Suppressor macrophage treated with lipopolysaccharide for 1 hour (primary cell): ENCODE data around the gene MROH2A.

ENCODE experiments used
- DNase-seq, 3 donors: peaks; one replicate each; pipeline ENCODE4 v3.0.0-alpha.2; 2020 to 2022

Gene MROH2A

DNA sequence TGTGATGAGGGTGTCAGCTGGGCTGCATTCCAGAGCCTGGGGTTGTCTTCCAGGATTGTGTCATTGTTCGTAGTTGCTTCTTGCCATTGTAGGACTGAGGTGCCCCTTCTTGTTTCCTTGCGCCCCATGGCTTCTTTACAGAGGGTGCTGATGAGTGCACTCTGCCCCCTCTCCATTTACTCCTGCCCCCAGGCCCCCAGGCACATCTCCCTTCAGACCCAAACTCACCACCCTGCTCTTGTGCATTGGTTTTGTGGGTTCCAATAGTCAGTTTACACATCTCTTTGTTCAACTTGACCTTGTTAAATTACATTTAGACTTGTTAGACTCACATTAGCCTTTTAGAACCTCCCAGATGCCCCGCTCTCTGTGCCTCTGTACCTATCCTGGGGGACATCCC lies 43.1 kb downstream of the MROH2A start:
- DNase-seq: no peak

DNA sequence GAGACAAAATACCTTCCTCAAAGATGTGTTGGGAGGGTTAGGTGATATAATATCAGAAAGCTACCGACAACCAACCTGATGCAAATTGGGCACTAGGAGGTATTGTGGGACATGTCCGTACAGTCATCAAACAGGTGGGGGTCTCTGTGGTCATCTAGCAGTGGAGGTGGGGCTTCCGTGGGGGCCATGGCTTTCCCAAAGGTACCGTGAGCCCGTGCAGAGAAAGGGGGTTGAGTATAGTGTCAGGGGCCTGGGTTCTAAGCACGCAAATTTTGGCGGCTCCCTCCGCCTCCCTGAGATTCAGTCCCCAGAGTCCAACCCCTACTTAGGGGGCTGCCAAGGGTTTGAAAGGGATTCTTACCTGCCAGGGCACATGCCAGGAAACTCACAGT lies 43.6 kb downstream of the MROH2A start:
- DNase-seq: no peak

DNA sequence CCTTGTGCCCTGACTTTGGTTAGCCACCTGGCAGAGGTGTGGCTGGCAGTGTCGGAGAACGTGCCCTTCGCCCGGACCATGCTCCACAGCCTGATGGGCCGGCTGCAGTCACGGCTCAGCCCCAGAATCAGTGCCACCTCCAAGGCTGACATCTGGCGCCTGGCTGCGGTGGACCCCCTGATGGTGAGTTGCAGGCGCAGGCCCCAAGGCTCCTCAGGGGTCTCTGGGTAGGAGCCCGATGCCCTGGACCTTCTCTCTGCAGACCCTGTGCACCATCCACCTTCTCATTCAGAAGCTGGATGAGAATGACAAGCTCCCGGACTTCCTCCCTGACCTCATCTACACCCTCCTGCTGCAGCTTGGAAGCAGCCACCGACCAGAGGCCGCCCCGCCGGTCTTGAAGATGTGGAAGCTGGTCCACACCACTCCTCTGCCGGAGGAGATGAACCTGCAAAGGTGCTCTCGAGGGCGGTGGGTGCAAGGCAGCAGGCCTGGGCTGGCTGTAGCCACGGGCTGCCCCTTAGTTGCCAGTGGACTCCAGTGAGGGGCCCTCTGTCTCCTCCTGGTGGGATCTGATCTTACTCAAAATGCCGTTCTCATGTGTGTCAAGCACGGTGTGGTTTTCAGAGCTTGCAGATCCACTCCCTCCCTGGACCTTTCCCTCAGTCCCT lies 44.1 kb downstream of the MROH2A start:
- DNase-seq: no peak

DNA sequence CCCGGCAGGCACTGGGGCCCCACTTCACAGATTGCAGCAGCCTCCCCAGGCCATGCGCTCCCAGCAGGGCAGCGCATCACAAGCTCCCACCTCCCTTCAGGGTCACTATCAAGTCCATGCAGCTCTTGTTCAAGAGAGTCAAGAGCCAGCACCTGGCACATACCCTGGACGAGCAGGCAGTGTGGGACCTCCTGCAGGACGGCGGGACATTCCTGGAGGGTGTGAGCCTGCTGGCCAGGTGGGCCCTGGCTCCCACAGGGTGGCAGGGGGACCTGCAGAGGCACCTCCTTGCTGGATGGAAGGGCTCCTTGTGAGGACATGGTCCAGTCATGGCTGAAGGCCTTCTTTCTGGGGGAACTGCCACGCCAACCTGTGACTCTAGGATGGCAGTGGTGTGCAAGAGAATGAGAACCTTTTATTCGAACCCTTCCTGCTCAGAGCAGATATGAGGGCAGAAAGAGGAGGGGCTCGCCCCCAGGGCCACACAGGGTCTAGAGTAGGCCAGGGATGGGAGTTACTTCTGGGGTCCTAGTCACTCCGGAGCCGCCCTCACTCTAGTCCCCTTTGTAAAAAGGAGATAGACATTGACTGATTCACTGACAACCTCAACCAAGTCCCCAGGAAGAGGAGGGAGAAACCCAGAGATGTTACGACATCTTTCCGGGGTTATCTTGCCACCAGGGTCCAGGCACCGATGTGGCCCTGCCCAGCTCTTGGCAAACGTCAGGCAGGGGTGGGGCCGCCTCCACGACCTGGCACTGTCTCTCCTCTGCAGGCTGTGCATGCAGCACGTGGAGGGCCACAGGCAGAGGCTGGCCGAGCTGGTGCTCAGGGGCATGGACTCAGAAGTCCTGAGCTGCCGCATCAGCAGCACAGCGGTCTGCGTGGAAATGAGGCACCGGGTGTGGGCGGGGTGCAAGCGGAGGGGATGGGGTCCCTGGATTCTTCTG lies 44.9 kb downstream of the MROH2A start:
- DNase-seq: no peak

DNA sequence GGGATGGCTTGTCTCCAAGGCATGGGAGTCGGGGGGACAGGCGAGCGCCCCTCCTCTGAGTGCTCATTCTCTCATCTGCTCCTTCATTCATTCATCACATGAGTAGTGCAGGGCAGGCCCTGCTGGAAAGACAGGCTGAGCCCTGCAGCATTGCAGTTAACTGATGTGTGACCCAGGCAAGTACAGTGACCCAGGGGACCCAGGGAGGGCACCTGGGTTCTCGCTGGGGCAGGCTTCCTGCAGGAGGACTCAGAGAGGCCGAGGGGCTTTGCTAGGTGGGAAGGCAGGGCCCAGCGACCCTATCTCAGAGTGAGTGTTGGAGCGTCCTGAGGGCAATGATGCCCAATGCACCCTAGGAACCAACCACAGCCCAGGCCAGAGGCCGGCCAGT lies 45.6 kb downstream of the MROH2A start:
- no peak for DNase-seq

DNA sequence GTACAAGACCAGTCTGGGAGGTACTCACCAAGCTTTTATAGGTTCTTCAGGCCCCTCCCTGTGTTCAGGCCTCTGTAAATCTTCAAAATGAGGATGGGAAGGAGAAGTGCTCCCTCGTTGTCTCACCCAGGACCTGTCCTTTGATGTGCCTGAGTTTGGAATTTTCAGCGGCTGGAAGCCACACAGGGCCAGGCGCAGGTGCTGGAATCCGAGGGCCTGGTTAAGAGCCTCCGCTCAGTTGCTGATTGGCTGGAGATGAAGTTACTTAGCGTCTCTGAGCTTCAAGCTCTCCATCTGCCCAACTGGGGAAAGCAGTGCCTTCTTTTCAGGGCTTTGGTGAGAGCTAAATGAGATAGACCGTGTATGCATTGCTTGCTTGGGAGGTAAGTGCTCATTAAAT lies 46.2 kb downstream of the MROH2A start:
- DNase-seq: no peak

DNA sequence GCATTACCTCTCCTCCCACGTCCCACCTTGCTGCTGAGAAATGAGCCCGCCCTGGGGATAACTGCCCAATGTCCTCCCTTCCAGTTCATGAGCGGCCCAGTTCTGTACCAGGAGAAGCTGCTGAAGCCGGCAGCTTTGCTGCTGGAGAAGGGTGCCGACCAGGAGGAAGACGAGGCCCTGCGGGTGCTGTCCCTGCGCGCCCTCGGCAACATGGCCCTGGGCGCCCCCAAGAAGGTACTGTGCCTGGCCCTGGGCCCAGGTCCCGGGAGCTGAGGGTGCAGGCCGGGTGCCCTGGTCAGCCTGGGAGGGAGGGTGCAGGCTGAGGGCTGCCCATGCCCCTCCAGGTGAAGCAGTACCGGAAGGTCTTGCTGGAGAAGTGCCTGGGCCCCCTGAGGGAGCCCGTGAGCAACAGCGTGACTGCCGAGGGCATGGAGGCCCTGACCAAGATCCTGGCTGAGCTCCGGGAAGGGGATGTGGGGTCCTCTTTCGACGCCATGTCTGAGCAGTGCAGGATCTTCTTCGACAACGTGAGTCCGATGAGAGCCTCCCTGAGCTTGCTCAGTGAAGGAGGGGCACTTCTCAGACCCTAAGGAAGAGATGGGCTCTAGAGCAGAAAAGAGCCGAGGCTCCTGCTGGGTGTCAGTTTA lies 50.5 kb downstream of the MROH2A start:
- no peak for DNase-seq

DNA sequence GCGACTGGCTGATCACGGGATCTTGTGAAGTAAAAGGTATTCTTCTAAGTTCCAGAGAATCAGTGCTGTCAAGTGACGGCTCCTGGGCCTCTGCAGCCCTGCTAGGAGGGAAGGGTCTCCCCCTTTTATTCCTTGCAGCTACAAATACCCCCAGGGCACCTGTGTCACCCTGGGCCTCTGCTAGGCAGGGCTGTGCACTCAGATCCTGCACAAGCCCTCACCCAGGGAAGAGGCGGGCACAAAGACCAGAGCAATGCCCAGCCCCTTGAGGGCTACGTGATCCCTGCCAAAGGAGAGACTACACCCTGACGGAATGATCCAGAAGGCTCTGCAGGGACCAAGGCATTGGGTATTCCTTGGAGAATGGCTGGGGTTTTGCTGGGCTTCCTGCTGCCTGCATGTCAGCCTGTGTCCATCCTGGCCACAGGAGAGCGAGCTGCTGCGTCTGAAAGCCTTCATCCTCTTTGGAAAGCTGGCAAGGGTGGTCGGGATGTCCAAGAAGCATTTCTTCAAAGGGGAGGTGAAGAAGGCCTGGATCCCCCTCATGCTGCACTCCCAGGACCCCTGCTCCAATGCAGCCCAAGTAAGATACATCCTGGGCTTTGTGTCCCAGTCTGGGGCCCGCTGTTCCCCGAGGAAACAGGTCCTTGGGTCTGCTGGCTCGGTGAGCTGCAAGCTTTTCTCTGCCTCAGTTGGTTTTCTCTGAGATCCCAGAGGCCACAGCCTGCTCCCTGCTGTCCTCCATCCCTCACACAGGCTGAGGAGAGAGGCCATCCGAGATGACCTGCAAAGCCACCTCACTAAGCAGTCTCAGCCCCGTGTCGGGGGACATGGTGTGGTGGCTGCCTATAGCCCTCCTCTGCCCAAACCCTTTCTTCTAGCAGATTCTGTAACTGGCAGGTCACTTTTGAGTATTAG lies 51.3 kb downstream of the MROH2A start:
- no peak for DNase-seq

DNA sequence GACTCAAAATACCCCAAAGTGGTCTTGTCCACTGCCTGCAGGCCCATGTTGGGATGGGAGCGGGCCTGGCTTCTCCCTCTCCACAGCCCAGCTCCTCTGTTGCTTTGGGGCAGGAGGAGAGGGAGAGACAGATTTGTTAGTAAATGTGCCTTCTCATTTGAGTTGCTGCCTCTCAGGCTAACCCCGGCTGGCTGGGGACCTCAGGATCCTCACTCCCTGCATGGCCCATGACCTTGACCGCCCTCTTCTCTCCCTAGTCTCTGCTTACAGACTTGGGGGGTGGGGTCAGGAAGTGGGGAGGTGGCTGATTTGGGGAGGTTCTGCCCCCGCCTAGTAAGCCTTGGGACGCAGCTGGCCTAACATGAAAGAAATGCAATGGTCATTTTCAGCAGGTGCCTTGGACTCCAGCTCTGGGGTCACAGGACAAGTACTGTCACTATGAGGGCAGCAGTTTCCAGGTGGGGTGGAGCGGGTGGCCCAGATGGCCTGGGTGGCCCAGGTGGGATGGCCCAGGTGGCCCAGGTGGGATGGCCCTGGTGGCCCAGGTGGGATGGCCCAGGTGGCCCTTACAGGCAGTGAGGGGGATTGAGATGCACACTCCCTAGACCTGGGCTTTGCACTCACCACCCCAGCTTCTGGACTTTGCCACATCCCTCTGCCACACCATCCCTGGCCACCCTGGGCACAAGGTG lies 52.1 kb downstream of the MROH2A start:
- no peak for DNase-seq

DNA sequence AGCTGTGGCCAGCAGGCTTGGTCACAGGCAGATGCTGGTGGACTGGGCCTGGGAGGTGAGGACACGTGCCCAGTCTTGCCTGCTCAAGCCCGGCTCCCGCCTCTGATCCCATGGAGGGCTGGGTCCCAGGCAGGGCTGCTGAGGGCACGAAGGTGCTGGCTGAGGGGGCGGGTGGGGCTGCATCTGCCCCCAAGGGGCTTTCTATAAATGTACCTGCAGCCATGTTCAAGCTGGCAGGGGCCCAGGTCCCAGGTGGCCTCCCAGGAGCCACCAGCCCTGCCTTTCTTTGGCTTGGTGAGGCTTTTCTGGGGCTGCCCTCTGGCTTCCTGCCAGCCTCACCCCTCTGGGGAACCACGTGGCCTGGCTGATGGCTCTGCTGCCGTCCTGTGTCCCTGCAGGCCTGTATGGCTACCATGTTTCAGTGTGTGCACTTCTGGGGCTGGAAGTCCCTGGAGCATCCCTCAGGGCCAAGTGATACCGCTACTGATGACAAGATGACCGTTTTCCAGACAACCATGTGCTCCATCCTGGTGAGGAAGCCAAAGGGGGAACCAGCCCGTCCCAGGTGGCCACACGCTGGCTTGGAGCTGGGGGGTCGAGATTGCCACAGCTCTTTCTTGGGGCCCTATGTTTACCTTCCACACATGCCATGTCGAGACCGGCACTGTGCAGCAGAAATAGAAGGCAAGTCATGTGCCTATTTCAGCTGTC lies 53.0 kb downstream of the MROH2A start:
- DNase-seq: no peak

DNA sequence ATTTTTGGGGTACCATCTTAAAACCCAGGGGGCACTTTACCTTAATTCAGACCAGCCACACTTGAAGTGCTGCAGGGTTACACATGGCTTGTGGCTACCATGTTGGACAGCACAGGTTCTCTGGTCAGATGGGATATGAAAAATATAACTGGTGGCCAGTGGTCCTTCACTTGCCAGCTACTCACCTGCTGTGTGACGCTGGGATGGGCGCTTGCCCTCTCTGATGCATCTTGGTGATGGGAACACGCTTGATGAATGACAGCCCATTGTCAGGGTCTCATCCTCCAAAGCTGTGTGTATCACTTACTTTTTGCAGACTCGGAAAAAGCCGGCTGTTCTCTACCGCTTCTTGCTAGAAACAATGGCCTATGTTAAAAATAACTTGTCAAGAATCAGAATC lies 53.7 kb downstream of the MROH2A start:
- DNase-seq: no peak

DNA sequence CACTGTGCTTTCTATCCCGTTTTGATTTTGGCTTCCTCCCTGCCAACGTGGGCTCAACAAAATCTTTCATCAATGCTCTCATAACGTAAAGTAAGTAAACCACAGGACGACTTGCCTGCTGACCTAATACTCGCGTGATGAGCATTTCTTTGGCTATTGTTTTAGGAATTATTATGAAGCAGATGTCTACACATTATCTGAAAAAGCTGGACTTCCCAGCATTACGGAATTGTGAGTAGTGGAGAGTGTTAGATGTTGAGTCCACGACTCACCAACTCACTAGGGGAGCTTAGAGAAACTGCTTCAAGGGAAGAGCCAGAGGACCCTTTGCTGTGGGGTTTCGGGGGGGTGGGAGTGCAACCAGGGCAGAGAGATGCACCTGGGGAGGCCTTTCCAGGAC lies 54.3 kb downstream of the MROH2A start:
- DNase-seq: no peak

DNA sequence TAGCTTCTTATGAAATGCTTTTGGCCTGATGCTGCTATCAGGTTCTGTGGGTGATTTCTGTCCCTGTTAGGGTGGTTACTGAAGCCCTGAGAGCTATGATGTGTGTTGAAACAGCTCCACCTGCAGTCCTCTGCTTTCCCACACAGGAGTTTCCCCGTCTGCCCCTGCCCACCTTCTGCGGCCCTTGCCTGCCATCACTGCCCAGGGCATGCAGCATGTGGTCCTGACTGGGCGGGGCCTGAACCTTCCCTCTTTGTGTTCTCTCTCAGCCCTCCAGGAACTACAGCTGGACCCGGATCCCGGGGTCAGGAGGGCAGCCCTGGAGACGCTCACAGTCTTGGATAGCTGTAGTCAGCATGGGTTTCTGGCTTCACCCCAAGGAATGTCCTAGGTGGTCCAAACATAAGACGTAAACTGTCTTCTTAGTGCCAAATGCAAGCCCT lies 54.8 kb downstream of the MROH2A start:
- DNase-seq: no peak

DNA sequence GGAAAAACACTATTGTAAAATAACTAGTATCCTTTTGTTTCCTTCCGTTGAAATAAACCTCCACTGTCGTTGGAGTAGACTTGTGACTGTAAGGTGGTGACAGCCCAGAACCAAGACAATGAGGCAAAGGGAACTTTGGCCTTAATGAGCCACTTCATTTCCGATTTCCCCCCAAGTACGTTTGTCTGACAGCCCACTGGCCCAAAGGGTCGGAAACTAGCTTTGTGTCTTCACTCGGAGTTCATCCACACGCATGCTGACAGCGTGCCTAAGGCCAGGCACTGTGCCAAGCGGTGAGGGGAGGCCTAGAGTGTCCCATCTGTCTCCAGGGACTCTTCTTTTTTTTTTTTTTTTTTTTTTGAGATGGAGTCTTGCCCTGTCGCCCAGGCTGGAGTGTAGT lies 55.2 kb downstream of the MROH2A start:
- no peak for DNase-seq

DNA sequence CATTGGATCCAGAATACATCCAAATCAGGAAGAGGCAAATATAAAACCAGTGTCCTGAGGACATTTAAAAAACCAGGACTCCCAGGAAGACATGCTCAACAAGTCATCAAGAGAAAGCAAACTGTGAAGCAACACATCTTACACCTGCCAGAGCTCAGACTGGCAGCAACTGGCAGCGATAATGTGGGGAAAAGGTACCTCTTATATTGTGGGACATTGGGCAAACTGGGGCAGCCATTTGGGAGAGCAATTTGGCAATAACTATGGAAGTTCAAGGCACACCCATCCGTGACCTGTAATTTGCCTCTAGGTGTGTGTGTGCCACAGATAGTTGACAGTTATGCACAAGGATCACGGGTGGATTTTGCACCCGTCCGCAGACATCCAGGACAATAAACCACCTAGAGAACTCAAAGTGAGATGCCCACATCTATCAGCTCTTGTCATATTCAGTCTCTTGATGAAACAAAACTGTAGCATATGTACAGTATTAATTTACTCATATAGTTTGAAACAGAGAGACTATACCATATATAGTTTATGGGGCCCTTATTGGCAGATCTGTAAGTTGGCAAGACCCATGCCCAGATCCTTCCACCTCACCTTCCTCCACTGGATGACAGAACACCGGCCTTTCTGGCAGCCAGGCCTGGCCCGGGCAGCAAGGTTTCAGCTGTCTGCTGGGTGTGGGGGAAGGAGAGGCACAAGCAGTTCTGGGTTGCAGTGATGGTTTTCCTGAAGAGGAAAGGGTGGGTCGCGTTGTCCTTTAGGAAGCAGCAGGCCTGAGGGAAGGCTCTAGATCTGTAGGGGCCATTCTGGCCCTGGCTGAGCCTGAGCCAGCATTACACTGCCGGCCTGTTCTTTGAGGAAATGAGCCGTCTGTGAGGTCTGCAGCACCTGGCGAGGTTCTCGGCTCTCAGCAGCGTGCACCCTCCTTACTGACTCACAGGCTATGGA lies 57.4 kb downstream of the MROH2A start:
- DNase-seq: no peak

DNA sequence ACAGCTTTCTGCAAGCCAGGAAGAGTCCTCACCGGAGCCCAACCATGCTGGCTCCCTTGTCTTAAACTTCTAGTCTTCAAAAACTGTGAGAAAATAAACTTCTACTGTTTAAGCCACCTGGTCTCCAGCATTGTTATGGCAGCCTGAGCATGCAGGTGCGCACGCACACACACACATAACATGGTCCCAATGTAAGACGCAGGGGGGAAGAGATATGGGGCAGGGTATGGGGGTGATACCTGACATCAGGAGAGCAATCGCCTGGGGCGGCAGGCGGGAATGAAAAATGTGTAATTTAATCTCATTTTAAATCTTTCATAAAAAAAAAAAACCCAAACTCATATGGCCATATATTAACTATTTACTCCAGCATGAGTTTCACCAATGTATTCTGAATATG lies 58.2 kb downstream of the MROH2A start:
- DNase-seq: no peak

DNA sequence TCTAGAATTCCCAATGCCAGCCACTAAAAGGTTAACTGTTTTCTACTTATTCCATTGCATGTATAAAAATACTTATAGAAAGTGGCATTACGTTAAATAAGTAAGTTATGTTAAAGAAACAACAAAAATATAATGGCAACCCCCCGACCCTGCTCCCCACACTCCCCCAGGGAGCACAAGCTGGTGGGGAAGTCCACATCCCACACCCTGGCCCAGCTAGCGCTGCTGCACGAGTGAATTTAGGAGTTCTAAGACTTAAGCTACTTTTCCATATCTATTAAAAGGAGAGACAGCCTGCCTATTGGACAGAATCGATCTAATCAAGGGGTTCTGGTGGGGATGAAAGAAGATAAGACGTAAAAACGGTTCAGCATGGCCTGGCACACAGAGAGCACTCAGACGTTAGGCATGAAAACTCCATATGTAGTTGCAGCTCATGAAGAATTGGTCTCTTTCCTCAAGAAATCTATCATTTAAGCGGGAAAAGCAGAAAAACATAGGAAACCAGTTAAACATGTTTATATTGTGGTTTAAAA lies 59.6 kb downstream of the MROH2A start:
- no peak for DNase-seq

DNA sequence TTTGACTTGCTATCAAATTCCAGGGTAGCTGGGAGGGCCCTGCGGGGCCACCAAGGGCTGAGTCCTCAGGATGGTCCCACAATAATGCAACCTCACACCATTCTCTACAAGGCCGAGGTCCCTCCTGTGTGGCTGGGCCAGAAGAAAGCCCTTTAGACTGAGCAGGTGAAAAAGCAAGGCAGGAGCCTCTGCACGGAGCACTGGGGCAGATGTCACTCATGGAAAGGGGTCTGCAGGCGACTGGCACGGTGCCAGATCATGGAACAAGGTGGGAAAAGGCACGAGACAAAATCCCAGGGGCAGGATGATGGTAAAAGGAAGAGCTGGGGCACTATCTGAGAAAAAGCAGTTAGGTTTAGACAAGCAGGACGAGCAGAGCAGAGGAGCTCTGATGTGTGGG lies 60.1 kb downstream of the MROH2A start:
- DNase-seq: no peak

DNA sequence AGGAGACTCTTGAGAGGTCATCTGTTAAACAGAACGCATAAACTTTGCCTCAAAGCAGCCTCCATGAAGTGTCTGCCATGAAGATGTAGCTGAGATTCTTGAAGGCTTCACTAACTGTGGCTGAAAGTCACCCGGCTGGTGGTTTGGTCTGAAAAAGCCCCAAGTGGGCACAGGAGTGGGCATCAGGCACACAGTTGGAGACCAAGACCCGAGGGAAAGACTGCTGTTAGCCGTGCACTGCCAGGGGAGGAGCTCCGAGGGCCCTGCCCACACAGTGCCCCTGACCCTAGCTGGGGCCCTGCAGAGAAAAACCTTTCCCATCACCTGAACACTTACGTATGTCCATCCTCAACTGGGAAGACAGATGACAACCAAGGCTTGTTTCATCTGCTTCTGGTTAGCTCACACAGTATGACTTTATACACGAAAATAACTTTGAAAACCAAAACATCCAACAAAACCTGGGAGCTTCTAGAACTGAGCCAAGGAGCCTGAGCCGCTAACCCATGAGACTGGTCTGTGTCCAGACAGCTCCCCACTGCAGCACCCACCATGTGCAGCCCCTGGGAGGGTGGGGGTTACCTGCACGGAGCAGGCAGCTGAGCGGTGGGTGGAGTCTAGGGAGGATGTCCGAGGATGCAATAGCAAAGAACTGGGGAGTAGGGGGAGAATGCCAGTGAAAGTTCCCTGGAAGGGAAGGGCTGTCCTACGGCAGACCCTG lies 60.8 kb downstream of the MROH2A start:
- DNase-seq: no peak
